ENCODE data around the gene SOX1.

Gene SOX1

DNA sequence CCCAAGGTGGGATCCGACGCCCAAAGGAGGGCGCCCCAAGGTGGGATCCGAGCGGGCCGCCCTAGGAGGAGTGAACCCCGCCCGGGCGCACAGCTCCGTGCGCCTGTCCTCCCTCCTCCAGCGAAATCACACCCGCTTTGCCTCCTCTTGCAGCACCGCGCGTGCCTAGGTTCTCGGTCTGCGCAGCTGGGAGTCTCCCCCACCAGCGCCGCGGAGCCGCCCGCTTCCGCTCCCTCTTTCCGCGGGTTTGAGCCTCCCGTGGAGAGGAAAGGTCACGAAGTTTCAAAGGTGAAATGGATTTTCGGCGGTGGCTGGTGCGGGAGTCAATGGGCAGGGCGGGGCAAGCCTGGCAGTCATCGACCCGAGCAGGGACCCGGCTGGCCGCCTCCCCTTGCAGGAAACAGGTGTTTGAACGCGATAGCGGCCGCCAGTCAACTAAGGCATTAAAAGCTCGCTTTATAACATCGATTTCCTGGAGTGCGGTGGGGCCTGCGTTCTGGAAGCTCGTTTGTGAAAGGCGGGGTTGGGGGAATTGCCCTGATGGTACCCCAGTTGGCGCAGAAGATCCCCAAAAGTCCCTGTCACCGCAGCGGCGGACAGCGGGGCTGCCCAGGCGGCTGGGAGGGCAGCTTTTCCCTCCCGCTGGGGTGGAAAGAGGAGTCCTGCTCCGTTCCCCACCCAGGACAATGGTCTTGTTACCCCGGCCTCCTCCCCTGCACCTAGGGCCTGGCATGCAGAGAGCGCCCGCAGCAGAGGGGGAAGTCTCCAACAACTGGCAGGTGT, 9.0 kb upstream of the SOX1 start:
- intact Hi-C loops (cut with DNase I), result no loop called here
- DNase-seq, result peak in 2 of 10 donors; percentile 77 to 85

DNA sequence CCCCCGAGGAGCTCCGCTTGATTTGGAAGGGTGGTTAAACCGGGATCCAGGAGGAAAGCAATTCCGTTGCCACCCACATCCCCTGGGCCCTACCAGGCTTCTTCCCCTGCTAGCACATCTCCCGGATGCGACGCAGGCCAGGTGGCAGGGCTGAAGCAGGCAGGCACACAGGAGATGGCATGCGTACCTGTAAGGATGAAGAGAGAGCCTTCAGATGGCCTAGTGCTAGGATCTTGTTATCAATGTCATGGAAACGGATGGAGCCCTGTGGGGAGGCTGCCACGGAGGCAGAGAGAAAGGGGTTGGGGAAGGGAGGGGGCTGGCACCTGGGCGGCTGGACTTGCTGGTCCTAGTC, 8.5 kb upstream of the SOX1 start:
- intact Hi-C loops (cut with DNase I), result no loop called here
- no peak for DNase-seq

DNA sequence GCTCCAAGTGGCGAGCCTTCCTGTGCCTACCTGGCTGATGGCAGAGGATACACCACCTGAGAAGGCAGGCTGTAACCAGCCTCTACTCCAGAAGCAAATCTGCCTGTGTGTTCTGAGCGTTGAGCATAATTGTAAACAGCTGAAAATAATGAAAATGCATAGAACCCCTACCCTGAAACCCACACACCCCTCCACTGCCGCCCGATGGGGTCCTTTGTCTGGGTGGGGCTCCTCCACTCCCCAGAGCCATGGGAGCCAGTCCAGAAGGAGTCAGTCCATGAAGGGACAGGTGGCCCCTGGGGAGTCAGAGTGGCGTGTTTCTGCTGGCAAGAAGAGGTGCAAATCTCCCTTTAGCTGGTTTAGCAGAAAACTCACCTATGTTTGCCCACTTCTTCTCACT, 8.0 kb upstream of the SOX1 start:
- intact Hi-C loops (cut with DNase I), result no loop called here
- no peak for DNase-seq

DNA sequence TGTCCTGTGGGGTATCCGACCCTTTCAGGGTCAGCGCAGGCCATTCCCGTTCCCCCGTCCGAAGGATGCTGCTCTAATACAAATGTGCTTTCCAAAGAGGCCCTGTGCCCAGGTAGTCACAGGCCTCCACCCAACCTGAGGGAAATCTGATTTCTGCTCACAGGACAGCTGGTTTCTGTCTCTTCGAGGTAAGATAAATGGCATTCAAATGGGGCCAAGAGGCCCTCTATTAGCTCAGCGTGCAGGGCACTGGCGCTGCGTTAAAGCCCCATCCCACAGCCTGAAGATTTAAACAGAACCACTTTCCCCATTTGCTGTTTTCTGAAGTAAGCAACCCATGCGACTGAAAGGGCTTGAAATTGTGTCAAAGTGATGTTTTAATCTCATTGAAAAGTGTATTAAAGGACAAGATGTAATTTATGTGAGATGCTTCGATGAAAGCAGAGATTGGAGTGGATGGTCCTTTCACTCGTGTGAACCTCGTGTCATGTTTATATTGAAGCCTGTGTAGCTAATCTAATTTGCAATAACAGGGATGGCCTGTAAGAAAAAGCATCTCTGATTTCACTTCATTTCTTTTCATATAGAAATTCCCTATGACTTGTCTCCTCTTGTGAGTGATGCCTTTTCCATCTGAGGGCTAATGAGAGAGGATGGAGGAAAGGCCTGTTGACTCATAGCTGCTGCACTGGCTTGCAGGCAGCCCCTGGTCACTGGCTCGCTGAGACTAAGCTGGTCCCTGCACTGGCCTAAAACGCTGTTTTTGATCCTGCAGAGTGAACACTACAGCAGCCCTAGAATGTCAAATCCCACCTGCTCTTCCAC, 7.3 kb upstream of the SOX1 start:
- DNase-seq, result no peak
- intact Hi-C loops (cut with DNase I), result no loop called here

DNA sequence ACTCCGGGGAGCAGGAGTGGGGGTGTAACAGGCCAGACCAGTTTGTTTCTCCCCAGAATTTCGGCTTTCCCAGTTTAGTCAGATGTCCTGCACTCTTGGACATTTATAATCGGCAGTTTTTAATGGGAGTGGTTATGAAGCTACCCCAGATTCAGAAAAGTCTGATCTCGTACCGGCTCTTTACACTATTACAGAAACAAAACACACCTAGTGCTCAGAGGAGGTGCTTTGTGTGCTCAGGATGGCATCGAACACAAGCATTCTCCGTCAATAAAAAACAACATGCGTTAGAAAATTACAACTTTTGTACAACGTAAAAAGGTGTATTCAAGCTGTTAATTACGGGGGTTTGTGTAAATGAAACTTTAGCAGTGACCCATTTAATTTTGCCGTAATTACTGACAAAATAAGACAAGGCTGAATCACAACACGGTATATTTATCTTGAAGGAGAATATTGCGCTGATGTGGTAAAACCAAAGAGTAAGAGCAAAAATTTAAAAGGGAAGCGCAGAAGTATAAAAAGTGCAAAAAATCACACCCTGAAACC, 6.6 kb upstream of the SOX1 start:
- no peak for DNase-seq
- intact Hi-C loops (cut with DNase I), result no loop called here

DNA sequence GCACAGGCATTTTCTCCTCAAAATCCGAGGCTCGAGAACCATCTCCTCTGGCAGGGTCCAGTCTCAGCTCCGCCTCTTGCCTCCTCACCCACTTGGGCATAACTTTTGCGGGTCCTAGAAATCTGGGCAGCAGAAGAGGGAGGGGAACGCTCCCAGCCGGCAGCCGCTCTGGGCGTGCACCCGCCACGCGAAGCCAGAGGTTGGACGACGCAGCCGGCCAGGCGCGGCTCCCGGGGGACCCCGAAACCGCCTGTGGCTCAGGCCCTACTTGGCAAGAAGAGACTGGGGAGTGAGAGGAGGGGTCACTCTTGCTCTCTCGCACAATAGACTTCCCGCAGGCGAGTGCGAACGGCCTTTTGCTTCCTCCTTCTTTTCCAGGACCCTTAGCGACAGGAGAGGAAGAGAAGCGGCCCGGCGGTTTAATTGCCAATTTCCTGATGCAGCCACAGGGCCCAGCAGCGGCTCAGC, 6.0 kb upstream of the SOX1 start:
- peak in 2 of 10 donors; percentile 61 to 70 for DNase-seq
- intact Hi-C loops (cut with DNase I), result no loop called here

DNA sequence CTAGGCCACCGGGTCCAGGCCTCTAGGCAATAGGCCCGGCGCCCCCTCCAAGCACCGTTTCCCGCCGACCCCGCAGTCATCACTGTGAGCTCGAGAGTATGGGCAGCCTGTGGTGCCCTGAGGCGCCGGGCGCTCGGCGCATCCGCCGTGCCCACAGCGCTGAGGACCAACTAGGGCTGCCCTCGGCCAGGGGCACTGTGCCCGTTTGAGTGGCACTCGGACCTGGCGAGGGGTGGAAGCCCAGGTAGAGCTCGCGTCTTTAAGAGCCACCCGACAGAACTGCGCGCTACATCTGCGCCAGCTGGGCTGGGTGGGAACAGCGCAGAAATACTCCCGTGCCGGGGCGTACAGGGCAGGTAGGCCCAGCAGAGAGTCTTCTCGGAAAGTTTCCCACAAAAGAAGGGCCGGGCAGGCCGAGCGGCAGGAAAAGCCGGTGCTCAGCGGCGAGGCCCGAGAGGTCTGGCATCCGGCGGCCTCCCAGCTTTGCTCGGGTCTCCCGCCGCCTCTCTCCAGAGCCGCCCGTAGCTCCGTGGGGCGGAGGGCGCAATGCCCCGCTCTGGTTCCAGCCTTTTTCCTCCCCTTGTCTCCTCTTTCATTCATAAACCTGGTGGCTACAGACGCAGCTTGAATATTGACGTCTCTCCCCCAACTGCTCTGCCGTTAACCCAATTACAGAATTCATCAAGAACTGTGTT, 5.4 kb upstream of the SOX1 start:
- intact Hi-C loops (cut with DNase I), result no loop called here
- peak in 2 of 10 donors; percentile 72 to 78 for DNase-seq

DNA sequence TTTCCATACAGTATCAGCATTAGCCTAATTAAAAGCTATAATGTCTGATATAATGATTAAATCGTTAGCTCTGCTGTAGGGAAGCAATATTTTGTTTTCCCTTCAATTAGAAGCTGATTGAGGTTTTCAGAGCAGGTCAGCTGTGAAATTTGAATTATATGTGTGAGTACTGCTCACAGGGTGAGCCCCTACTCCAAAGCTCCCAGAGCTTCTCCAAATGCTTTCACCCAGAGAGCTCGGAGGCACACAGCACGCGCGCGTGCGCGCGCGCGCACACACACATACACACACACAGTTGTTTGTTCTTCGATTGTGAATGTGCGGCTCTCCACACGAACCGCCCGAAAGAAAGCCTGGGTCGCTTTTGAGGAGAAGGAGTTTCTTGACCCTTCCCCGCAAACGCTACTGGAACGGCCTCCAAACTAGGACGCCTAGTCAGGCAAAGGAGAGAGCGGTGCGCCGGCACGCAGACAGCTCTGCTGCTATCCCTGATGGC, 4.8 kb upstream of the SOX1 start:
- DNase-seq, result peak in 1 of 10 donors; percentile 77
- intact Hi-C loops (cut with DNase I), result no loop called here

DNA sequence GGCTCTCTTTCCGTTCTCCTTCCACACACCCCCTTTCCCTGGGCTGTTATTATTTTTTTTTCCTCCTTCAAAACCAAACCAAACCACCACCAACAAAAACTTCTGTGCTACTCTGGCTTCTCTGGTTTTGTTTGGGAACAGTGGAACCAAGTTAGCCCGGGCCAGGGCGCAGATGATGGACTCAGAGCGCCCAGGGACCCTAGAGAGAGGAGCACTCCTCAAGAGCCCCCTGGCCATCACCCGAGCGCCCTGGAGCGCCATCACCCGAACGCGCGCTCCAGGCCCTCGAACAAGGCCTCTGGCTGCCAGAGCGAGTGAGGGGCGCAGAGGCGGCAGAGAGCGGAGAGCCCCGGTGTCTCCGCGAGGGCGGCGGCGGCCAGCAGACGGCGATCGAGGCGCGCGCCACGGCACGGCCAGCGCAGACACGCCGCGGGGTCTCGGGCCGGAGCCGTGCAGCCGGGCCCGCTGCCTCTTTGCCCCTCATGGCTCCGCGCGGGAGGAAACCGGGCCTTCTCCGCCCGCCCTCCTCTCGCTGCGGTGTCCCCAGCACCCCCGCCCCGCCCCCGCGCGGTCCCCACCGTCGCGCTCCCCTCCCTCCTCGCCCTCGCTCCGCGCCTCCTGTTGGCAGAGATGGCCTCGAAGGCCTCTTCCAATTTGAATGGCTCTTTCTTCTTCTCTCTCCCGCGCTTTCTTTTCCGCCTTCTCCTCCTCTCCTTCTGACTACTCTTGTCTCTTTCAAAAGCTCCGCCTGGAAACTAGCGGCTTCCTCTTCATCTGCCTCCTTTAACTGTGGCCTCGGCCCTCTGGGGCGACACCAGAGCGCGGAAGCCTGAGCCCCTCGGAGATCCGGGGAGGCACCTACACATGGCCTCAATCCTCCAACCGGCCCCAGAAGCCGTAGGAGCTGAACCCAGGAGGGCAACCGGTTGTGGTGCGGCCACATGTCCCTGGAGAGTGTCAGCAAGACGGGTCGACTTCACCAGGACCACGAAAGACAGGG, 4.1 kb upstream of the SOX1 start:
- intact Hi-C loops (cut with DNase I), result no loop called here
- peak in 2 of 10 donors; percentile 77 to 84 for DNase-seq

DNA sequence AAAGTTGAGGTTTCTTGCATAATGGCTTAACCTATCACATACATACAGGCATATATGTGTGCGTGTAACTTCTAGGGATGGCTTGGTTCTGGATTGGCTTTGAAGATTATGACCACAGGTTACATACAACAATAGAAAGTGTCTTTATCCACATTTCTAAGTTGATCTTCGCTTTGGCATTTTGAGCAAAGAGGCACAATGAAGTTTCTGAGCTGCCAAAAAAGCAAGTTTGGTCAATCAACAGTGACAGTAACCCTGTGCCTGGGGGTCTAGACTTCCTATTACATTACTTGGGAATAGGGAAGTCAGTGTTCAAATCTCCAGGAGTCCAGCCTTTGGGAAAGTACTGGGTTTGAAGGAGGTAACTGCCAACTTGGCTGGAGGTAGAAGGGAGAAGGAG, 3.1 kb upstream of the SOX1 start:
- intact Hi-C loops (cut with DNase I), result no loop called here
- DNase-seq, result no peak

DNA sequence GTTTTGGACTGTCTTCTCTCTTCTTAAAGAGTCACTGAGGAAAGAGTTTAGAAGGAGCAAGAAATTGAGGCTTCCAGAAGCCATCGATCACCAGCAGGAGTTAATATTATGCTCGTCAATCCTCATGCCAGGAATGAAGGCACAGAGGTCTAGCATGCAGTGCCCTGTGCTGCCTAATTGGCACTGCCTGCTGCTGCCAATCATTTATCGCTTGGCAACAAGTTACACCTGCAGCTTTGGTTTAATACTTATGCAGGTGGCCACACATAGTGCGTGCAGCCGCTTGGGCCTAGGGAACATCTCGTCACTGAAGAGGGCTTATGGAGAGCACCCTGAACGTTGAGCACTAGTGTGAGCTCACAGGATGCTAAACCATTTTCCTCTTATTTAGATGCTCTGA, 2.7 kb upstream of the SOX1 start:
- DNase-seq, result no peak
- intact Hi-C loops (cut with DNase I), result no loop called here

DNA sequence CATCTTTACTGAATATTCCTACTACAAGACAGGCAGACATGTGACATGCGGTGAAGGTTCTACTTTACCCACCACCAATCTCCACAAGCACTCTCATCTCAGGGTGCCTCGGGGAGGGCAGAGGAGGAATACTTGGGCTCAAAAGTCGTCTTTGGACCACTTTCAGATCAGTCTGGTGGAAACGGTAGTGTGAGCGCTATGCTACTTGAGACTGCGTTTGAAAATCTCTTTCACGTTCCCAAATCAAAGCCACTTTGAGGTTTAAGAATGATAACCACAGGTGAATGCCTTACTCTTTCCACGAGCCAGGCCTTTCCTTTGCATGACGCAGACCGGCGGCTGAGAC, 1.5 kb upstream of the SOX1 start:
- DNase-seq, result no peak
- intact Hi-C loops (cut with DNase I), result no loop called here

DNA sequence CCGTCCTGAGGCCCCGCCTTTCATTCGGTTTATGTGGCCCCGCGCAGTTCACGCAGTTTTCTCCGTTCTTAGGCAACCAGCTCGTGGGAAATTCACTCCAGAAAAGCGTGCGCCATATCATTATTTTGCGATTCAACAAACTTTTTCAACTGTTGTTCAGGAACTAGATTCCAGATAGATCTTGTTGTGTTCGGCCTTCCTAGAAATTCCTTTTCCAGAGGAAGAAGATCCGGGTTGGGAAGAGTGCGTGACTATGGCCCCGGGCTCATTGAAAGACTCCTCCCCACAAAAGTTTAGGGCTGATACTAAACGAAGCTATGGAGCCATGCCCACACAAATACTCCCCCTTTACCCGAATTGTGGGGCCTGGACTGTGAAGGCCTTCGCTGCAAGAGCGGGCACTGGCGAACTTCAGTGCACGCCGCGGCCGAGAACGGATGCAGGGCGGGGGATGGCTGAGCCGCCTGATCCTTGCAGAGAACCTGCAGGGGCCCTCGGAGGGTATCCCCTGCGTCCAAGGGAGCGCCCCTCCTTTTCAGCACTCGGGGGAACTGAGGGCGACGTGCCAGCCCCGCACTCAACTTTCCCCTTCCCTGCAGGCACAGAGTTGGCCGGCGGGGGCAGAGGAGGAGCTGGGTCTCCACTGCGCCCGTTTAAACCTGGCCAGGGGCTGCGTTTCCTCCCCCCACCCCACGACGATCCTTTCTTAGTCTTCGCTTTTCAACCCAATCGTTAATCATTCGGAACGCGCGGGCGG, 904 bp upstream of the SOX1 start:
- intact Hi-C loops (cut with DNase I), result no loop called here
- peak in 1 of 10 donors; percentile 82 for DNase-seq

DNA sequence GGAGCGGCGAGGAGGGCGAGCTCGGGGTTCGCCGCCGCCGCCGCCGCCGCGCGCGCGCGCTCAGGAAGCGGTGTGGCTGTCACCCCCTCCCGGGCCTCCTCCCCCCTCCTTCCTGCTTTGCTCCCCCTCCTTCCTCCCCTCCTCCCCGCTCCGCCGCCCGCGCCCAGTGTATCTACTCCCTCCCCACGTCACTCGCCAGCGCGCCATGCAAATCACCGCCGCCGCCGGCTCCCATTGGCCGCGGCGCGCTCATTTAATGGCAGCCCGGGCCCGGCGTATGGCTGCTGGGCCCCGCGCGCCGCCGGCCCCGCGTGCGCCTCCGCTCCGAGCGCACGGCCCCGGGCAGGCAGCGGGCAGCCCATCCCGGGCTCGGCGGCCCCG, 335 bp upstream of the SOX1 start:
- intact Hi-C loops (cut with DNase I), result no loop called here
- DNase-seq, result peak in 9 of 10 donors; percentile 54 to 95 (median 82)

DNA sequence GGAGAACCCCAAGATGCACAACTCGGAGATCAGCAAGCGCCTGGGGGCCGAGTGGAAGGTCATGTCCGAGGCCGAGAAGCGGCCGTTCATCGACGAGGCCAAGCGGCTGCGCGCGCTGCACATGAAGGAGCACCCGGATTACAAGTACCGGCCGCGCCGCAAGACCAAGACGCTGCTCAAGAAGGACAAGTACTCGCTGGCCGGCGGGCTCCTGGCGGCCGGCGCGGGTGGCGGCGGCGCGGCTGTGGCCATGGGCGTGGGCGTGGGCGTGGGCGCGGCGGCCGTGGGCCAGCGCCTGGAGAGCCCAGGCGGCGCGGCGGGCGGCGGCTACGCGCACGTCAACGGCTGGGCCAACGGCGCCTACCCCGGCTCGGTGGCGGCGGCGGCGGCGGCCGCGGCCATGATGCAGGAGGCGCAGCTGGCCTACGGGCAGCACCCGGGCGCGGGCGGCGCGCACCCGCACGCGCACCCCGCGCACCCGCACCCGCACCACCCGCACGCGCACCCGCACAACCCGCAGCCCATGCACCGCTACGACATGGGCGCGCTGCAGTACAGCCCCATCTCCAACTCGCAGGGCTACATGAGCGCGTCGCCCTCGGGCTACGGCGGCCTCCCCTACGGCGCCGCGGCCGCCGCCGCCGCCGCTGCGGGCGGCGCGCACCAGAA, 1.1 kb downstream of the SOX1 start:
- intact Hi-C loops (cut with DNase I), result no loop called here
- peak in 1 of 10 donors; percentile 80 for DNase-seq

DNA sequence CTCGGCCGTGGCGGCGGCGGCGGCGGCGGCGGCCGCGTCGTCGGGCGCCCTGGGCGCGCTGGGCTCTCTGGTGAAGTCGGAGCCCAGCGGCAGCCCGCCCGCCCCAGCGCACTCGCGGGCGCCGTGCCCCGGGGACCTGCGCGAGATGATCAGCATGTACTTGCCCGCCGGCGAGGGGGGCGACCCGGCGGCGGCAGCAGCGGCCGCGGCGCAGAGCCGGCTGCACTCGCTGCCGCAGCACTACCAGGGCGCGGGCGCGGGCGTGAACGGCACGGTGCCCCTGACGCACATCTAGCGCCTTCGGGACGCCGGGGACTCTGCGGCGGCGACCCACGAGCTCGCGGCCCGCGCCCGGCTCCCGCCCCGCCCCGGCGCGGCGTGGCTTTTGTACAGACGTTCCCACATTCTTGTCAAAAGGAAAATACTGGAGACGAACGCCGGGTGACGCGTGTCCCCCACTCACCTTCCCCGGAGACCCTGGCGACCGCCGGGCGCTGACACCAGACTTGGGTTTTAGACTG, 1.7 kb downstream of the SOX1 start:
- intact Hi-C loops (cut with DNase I), result no loop called here
- DNase-seq, result no peak

DNA sequence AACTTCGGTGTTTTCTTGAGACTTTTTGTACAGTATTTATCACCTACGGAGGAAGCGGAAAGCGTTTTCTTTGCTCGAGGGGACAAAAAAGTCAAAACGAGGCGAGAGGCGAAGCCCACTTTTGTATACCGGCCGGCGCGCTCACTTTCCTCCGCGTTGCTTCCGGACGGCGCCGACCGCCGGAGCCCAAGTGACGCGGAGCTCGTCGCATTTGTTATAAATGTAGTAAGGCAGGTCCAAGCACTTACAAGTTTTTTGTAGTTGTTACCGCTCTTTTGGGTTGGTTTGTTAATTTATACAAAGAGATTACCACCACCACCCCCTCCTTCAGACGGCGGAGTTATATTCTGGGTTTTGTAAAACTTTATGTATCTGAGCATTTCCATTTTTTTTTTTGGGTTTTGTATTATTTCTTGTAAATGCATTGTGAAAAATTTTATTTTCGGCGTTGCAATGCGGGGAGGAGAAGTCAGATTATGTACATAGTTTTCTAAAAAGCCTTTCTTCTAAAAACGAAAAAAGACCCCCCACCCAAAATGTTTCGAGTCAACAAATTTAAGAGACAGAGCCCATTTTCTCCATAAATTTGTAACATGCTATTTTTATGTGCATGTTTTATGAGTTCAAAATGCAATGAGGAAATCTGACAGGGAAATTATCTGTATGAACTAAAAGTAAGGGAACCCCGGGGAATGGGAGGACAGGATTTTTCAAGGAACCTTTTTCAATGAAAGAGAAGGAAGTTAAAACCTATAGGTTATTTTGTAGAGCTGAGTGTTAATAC, 2.3 kb downstream of the SOX1 start:
- no peak for DNase-seq

More for the DNA sequence above, 2.3 kb downstream of the SOX1 start:
- intact Hi-C loops (cut with DNase I), result no loop called here

Data from posterior cingulate gyrus (tissue), 11 donors.